HG03045 (cell line): Measurements from ENCODE around the gene GUCA1A.
"Not testable (repeated sequence)": the region's sequence is repeated elsewhere in the genome, so short reads cannot be mapped to it uniquely, and the experiment has no call there.

Experiments
- ATAC-seq: cut with Tn5 transposase; IDR thresholded peaks from one replicate; pipeline ENCODE4 v1.9.1; 2021; ENCODE audit warnings: mild to moderate bottlenecking, moderate library complexity; ENCODE audit not compliant: unreplicated experiment

The GUCA1A gene

GRCh38 chr6:42202131-42202915 is 29.2 kb downstream of the GUCA1A start:
- ATAC-seq: not testable (repeated sequence)

GRCh38 chr6:42203183-42203582 is 30.0 kb downstream of the GUCA1A start:
- no peak for ATAC-seq

GRCh38 chr6:42204768-42205282 is 31.7 kb downstream of the GUCA1A start:
- ATAC-seq: no peak

GRCh38 chr6:42207559-42207958 is 34.4 kb downstream of the GUCA1A start:
- not testable (repeated sequence) for ATAC-seq

DNA sequence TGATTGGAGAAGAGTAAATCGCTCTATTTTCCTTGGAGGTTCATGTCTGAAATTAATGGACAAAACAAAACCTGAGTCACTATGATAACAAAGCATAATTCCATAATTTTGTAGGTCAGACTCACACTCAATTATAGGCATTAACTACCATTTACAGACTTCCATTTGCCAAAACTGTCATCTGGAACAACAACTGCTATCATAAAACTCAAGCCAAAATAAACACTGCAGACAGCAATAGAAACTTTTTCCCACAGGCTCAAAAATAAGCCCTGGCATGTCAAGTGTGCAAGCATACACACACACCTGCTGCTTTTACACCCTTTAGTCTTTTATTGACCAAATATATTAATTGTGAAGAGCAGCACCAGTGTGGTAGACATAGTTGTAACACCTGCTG is 37.4 kb downstream of the GUCA1A start:
- ATAC-seq: no peak

GRCh38 chr6:42211726-42212125 is 38.6 kb downstream of the GUCA1A start:
- ATAC-seq: no peak

DNA sequence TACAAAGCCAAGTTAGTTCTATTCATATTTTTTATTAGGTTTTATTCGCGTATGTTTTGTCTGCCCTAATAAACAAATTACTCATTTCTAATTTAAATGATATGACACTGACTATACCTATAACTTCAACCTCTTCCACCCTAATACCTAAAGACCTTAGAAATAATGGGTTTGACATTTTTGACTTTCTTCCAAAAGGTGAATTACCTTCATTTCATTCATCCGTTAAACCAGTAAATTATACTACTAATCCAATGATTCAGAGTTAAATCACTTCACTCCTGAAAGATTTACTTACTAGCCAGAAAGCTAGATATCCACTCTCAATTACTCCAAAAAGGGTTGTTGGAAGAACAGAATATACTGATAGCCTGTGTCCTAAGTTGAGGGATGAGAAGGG is 39.3 kb downstream of the GUCA1A start:
- ATAC-seq: no peak

- not testable (repeated sequence) for ATAC-seq
Observed at GRCh38 chr6:42216495-42216894, 43.3 kb downstream of the GUCA1A start.

DNA sequence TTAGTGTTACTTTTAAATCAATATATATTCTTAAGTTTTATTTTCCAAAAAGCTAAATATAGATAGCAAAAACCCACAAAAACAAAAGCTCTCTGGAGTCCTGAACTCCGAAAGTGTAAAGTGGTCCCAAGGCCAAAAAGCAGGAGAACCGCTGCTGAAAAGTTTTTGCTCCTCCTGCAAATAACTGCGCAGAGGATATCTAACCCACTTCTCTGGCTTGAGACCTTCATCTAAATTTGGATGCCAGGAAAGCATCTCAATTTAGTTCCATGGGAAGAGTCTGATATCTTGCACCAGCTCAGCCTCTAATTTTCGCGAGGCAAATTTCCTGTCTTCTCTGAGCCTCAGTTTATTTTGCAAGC is 44.0 kb downstream of the GUCA1A start:
- no peak for ATAC-seq

- ATAC-seq: peak; percentile 92
Observed at GRCh38 chr6:42217519-42218367, 44.6 kb downstream of the GUCA1A start, which contains the start of gene MRPS10. MRPS10 (minus strand) TSS chr6:42217861; CDS start chr6:42217849, 12 bp downstream.

GRCh38 chr6:42220807-42221206 is 47.6 kb downstream of the GUCA1A start:
- ATAC-seq: no peak

- ATAC-seq: no peak
Observed at GRCh38 chr6:42221546-42221945, 48.4 kb downstream of the GUCA1A start.

DNA sequence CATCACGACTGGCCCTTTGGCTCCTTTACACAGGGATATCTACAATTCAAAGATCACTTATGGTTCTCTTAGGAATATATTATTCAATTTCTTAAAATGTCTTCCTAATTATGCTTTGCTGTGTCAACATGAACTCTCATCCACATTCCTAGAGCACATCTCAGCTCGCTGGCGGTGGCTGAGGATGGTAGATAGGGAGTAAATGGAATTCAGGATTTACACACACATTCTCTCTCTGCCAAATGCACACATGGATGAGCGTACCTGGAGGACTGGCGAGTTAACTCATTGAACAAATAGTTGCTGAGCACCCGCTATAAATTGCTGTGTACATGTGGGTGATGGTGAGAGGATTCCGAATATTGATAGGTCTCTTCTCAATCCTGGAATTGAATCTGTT is 49.3 kb downstream of the GUCA1A start:
- ATAC-seq: no peak

DNA sequence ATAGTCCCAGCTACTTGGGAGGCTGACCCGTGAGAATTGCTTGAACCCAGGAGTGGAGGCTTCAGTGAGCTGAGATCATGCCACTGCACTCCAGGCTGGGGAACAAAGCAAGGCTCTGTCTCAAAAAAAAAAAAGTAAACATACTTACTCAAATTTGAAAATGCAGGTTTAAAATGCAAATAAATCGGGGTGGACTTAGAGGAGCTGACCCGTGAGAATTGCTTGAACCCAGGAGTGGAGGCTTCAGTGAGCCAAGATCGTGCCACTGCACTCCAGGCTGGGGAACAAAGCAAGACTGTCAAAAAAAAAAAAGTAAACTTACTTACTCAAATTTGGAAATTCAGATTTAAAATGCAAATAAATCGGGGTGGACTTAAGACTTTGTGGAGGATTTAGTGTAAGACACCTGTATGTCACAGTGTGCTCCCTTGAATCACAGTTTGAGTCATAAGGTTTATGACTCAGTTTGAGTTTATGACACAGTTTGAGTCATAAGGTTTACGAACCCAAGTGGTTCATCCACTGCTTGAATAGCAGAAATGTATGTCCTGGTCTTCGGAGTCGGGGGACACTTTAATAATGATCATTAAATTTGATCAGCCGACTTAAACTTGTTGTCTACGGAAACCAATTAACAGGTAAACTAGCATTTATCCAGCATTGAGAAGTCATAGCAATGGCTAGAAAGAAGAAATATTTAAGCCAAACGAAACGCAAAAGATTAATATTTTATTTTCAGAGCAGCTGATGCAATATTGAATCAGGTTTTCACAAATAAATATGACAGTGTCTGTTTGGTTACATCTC is 51.3 kb downstream of the GUCA1A start:
- ATAC-seq: peak; percentile 90

- ATAC-seq: no peak
Observed at GRCh38 chr6:42225029-42225339, 51.8 kb downstream of the GUCA1A start.

DNA sequence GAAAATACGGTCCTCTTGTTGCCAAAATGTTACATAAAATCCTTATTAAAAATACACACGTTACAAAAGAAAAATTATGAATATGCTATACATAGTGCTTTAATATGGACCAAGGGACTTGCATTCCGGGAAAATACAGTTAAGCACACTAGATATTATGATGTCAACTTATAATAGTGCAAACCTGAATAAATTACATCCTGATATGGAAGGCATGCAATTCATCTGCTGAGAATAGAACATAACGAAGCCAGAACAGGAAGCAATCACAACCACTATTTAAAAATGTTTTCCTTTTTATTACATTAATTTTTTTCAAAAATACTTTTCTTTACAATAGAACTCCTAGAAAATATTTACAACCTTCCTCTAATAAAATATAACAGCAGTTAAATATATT is 52.3 kb downstream of the GUCA1A start:
- ATAC-seq: no peak

- ATAC-seq: no peak
Observed at GRCh38 chr6:42226161-42226611, 53.0 kb downstream of the GUCA1A start.

- no peak for ATAC-seq
Observed at GRCh38 chr6:42226645-42227143, 53.5 kb downstream of the GUCA1A start.

GRCh38 chr6:42227173-42227850 is 54.1 kb downstream of the GUCA1A start:
- ATAC-seq: no peak

DNA sequence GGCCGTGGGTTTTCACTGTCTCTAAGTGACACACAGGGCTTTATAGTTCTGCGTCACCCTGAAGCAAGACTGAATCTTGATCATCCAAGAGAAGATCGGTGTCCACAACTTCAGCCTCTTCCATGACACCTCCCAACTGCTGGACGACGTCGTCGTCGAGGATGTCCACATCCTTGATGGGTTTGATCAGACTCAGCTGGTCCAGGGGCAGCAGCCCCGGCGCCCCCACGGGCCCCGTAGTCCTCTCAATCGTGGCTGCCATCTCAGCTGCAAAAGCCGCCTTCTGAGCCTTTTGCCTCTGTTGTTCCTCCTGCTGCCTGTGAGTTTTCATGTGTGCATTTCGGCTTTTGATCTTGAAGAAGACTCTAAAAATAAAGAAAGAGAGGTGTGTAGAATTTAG is 55.1 kb downstream of the GUCA1A start:
- no peak for ATAC-seq
